Measurements from ENCODE around the gene ROR2. TPM values are rescaled to one million over a fixed set of nuclear protein-coding genes. Genes with fewer than 3 reads are reported as not detected.

Gene ROR2
- total RNA-seq, 2 experiments from 2014 or later, result 0.08 to 0.14 TPM

DNA sequence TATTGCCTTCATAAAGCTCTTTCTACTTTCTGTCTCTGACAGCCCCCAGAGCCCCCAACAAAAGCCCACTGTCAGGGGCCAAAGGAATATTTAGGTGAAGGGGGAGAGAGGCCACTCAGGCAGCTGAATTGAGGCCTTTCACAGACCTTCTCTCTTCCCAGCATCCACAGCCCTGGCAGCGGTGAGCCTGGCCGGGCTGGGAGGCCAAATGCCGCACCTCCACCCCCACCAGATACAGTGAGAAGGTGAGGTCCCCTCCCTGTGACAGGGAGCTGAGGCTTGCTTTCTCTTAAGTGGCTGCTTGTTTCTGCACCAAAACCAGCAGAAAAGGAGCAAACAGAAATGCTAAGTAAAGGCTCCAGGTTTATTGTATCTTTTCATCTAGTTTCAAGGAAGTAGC is 168.1 kb downstream of the ROR2 start:
- ATAC-seq (ENCODE audit: low read depth), result no peak

GRCh38 chr9:91781116-91781515 is 168.9 kb downstream of the ROR2 start:
- ATAC-seq (ENCODE audit: low read depth) (no peak), DNase-seq (no peak)
- POLR2A ChIA-PET, result no interaction called here
- H3K4me3 Mint-ChIP-seq, result no peak overlapping the region
- no peaks in the 10 kb centered on the region for H3K9me3 Mint-ChIP-seq
- peaks cover 7% of the 10 kb centered on the region for H3K4me1 Mint-ChIP-seq
- no peak overlapping the region for H3K27ac Mint-ChIP-seq
- peaks cover 14% of the 10 kb centered on the region for H3K27me3 Mint-ChIP-seq
- H3K36me3 Mint-ChIP-seq, result no peaks in the 10 kb centered on the region

More for the DNA sequence above, 168.1 kb downstream of the ROR2 start:
- Mint-ChIP-seq H3K27me3 (peaks cover 11% of the 10 kb centered on the region), H3K4me1 (peaks cover 7% of the 10 kb centered on the region), H3K4me3 (no peak overlapping the region), H3K9me3 (no peaks in the 10 kb centered on the region), H3K36me3 (no peaks in the 10 kb centered on the region), H3K27ac (no peak overlapping the region)
- DNase-seq, result no peak
- POLR2A ChIA-PET, result no interaction called here

DNA sequence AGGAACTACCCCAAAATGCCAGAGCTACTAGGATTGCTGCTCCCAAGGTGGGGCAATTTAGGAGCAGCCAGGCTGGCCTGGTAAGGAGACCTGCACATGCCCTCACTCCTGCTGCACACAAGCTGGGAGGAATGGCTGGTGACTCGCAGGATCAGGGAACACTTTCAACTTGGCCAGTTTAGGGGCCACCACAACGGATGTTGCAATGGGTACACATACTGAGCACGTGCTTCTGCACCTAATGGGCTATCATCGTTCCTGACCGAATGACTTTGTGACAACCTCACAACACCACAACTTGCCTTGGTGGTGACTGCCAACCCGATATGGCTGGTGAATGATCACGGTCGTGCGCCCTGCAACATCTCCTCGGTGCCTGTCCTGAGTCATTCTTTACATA is 172.0 kb downstream of the ROR2 start:
- DNase-seq, result no peak
- no peaks in the 10 kb centered on the region for H3K36me3 Mint-ChIP-seq
- H3K27me3 Mint-ChIP-seq, result peaks cover 23% of the 10 kb centered on the region
- no peaks in the 10 kb centered on the region for H3K9me3 Mint-ChIP-seq
- POLR2A ChIA-PET, result no interaction called here
- no peak overlapping the region for H3K27ac Mint-ChIP-seq
- no peak overlapping the region for H3K4me3 Mint-ChIP-seq
- peaks cover 3% of the 10 kb centered on the region for H3K4me1 Mint-ChIP-seq
- ATAC-seq (ENCODE audit: low read depth), result no peak

- Mint-ChIP-seq H3K27me3 (peaks cover 23% of the 10 kb centered on the region), H3K36me3 (no peaks in the 10 kb centered on the region), H3K4me1 (peaks cover under 1% of the 10 kb centered on the region), H3K9me3 (no peaks in the 10 kb centered on the region), H3K27ac (no peak overlapping the region), H3K4me3 (no peak overlapping the region)
- POLR2A ChIA-PET, result no interaction called here
- ATAC-seq (ENCODE audit: low read depth) (no peak), DNase-seq (no peak)
Observed at GRCh38 chr9:91777292-91777830, 172.7 kb downstream of the ROR2 start.

GRCh38 chr9:91776409-91777291 is 173.4 kb downstream of the ROR2 start:
- Mint-ChIP-seq H3K27ac (no peak overlapping the region), H3K4me3 (no peak overlapping the region), H3K4me1 (no peaks in the 10 kb centered on the region), H3K36me3 (no peaks in the 10 kb centered on the region), H3K9me3 (no peaks in the 10 kb centered on the region), H3K27me3 (peaks cover 23% of the 10 kb centered on the region)
- DNase-seq (no peak), ATAC-seq (ENCODE audit: low read depth) (no peak)
- POLR2A ChIA-PET, result interaction anchor here (2.1 kb wide), 1 partner anchor 174 kb away, joined by 4 read pairs; the partner anchor contains the start of gene ROR2

DNA sequence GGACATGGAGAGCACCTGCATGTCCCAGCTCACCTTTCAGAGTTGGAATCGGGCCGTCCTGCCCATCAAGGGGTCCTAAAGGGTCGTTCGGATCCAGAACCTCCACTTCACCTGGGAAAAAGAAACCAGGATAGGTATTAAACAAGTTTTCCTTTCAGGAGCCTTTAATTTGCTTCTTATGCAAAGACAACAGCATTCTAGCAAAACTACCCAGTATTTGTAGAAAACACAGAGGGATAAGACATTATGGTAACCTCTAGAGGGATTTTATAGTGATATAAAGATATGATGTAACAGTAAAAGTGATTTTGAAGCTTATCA is 174.4 kb downstream of the ROR2 start:
- POLR2A ChIA-PET, result interaction anchor here (2.1 kb wide), 1 partner anchor 175 kb away, joined by 4 read pairs; the partner anchor contains the start of gene ROR2
- H3K27me3 Mint-ChIP-seq, result peaks cover 23% of the 10 kb centered on the region
- H3K4me3 Mint-ChIP-seq, result no peak overlapping the region
- H3K36me3 Mint-ChIP-seq, result no peaks in the 10 kb centered on the region
- no peak overlapping the region for H3K27ac Mint-ChIP-seq
- DNase-seq (no peak), ATAC-seq (ENCODE audit: low read depth) (no peak)
- no peaks in the 10 kb centered on the region for H3K9me3 Mint-ChIP-seq
- H3K4me1 Mint-ChIP-seq, result no peaks in the 10 kb centered on the region

- Mint-ChIP-seq H3K9me3 (no peaks in the 10 kb centered on the region), H3K4me1 (no peaks in the 10 kb centered on the region), H3K27me3 (peaks cover 23% of the 10 kb centered on the region), H3K27ac (no peak overlapping the region), H3K4me3 (no peak overlapping the region), H3K36me3 (no peaks in the 10 kb centered on the region)
- no peak for ATAC-seq (ENCODE audit: low read depth)
- DNase-seq, result peak; percentile 76
- POLR2A ChIA-PET, result interaction anchor here (2.1 kb wide), 1 partner anchor 175 kb away, joined by 4 read pairs; the partner anchor contains the start of gene ROR2
Observed at GRCh38 chr9:91775011-91775707, 174.9 kb downstream of the ROR2 start.

GRCh38 chr9:91773156-91773555 is 176.9 kb downstream of the ROR2 start:
- H3K9me3 Mint-ChIP-seq, result no peaks in the 10 kb centered on the region
- H3K27me3 Mint-ChIP-seq, result peaks cover 23% of the 10 kb centered on the region
- no peak overlapping the region for H3K27ac Mint-ChIP-seq
- H3K4me3 Mint-ChIP-seq, result no peak overlapping the region
- H3K36me3 Mint-ChIP-seq, result no peaks in the 10 kb centered on the region
- ATAC-seq (ENCODE audit: low read depth) (no peak), DNase-seq (no peak)
- H3K4me1 Mint-ChIP-seq, result no peaks in the 10 kb centered on the region
- POLR2A ChIA-PET, result interaction anchor here (1.0 kb wide), 1 partner anchor 177 kb away, joined by 3 read pairs; the partner anchor contains the start of gene ROR2

DNA sequence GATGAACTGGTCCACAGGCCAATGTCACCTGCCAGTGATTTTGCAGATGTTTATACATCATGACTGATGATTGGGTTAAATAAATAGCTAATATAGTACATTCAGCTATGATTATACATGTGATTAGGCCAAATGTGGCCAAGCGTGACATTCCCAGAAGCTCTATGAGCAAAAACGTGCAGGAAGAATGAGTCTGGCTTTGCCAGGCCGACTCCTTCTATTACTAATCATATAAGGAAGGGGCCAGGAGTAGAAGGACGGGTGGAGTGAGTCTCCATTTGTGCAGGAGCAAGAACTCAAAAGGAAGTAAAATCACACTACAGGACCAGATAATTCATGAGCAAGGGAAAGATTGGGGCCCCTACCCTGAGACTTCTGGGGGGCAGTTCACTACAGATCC is 178.2 kb downstream of the ROR2 start:
- ATAC-seq (ENCODE audit: low read depth), result no peak
- POLR2A ChIA-PET, result no interaction called here

GRCh38 chr9:91771027-91771426 is 179.0 kb downstream of the ROR2 start:
- no peaks in the 10 kb centered on the region for H3K9me3 Mint-ChIP-seq
- DNase-seq (no peak), ATAC-seq (ENCODE audit: low read depth) (no peak)
- H3K27ac Mint-ChIP-seq, result no peak overlapping the region
- H3K4me1 Mint-ChIP-seq, result no peaks in the 10 kb centered on the region
- POLR2A ChIA-PET, result no interaction called here
- no peak overlapping the region for H3K4me3 Mint-ChIP-seq
- no peaks in the 10 kb centered on the region for H3K36me3 Mint-ChIP-seq
- H3K27me3 Mint-ChIP-seq, result peaks cover 27% of the 10 kb centered on the region

More for the DNA sequence above, 178.2 kb downstream of the ROR2 start:
- Mint-ChIP-seq H3K9me3 (no peaks in the 10 kb centered on the region), H3K36me3 (no peaks in the 10 kb centered on the region), H3K27me3 (peaks cover 26% of the 10 kb centered on the region), H3K4me3 (no peak overlapping the region), H3K27ac (no peak overlapping the region), H3K4me1 (no peaks in the 10 kb centered on the region)
- no peak for DNase-seq

DNA sequence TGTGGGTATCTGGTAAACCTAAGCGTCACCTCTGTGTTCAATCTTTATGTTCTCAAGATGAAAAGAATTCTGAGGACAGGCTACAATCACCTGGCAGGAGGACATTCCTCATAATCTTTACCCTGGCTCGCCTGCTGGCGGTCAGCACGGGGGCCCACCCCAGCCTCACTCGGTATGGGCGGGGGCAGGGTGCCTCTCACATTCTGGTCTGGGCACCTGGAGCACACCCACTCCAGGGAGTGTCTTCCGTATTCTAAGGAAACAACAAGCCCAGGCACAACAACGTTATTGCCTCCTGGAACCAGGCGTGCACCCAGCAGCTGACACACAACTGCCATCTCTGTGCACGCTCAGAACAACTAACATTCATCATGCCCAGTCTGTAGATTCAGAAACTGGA is 179.8 kb downstream of the ROR2 start:
- Mint-ChIP-seq H3K4me1 (no peaks in the 10 kb centered on the region), H3K27ac (no peak overlapping the region), H3K9me3 (no peaks in the 10 kb centered on the region), H3K4me3 (no peak overlapping the region), H3K27me3 (peaks cover 24% of the 10 kb centered on the region), H3K36me3 (no peaks in the 10 kb centered on the region)
- POLR2A ChIA-PET, result no interaction called here
- DNase-seq, result no peak
- no peak for ATAC-seq (ENCODE audit: low read depth)

DNA sequence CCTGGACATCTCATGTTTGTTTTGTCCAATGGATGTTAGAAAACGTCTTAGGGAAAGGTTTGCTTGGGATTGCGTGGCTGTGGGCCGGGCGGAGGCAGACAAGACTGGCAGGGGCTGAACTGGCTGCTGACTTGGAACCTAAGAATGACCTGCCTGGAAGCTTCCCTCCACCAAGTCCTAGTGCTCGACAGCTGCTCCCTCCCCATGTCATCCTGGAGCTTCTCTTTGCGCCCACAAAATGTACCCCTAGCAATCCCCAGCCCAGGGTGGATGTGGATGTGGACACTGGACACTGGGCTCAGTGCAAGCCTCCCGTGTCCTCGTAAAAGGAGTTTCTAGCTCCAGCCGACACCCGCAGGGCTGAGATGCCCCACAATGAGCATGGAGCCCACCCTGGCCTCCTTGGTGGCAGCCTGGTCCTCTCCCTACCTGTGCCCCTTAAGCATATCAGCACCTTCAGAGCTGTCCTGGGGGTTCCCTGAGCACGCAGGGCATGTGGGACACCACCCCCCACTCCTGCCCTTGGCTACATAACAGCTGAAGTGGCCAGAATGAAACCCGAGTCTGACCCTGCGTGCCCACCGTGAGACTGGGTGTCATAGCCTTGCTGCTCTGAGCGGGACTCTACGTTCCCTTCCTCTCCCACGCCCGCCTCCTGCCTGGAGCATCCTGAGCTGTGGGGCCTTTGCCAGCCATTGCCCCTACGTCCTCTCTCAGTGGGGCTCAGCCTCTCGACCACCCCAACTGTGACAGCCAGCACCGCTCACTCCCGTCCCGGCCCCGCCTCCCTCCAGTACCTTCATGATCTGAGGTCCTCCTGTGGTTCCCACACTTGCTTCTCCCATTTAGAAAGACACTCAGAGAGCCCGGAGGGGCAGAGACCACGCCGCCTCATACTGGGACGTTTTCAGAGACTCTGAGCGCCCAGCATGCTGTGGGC is 180.8 kb downstream of the ROR2 start:
- Mint-ChIP-seq H3K9me3 (peaks cover 1% of the 10 kb centered on the region), H3K27me3 (peaks cover 25% of the 10 kb centered on the region), H3K27ac (no peak overlapping the region), H3K4me1 (no peaks in the 10 kb centered on the region), H3K4me3 (no peak overlapping the region), H3K36me3 (no peaks in the 10 kb centered on the region)
- POLR2A ChIA-PET, result no interaction called here
- DNase-seq, result no peak
- no peak for ATAC-seq (ENCODE audit: low read depth)

- no peak overlapping the region for H3K4me3 Mint-ChIP-seq
- ATAC-seq (ENCODE audit: low read depth), result no peak
- DNase-seq, result no peak
- H3K4me1 Mint-ChIP-seq, result no peaks in the 10 kb centered on the region
- no peaks in the 10 kb centered on the region for H3K36me3 Mint-ChIP-seq
- H3K27ac Mint-ChIP-seq, result no peak overlapping the region
- POLR2A ChIA-PET, result no interaction called here
- peaks cover 26% of the 10 kb centered on the region for H3K27me3 Mint-ChIP-seq
- H3K9me3 Mint-ChIP-seq, result peaks cover 1% of the 10 kb centered on the region
Observed at GRCh38 chr9:91768507-91768906, 181.5 kb downstream of the ROR2 start.

Measured in activated naive CD8-positive, alpha-beta T cell treated with anti-CD3 and anti-CD28 coated beads, Interleukin-2, amount 10 ng/mL, durations not matched to agents 7 days and 5 days (primary cell).